Suprapubic skin (tissue), 4 donors: Measurements from ENCODE around the gene CLIC4.

Experiments used
- CTCF ChIP-seq, 2 donors: fragments of 200-600 bp in 1 of 2; fragments of 450-650 bp in 1 of 2; sonication (generic) in 1 of 2; IDR thresholded peaks; one replicate each; pipeline ENCODE4 v1.5.1; 2016 to 2019; ENCODE audit warnings: antibody characterized with exemption in 2 of 2, mild to moderate bottlenecking in 1 of 2, moderate library complexity in 1 of 2
- EP300 ChIP-seq: sonication (generic); formaldehyde crosslinking; IDR thresholded peaks from one replicate; pipeline ENCODE4 v1.6.1; 2017; ENCODE audit warnings: antibody characterized with exemption
- POLR2A ChIP-seq, 2 donors: fragments of 450-650 bp; IDR thresholded peaks; one replicate each; pipeline ENCODE4 v1.6.1; 2017; ENCODE audit warnings: antibody characterized with exemption in 2 of 2, mild to moderate bottlenecking in 2 of 2, moderate library complexity in 2 of 2
- POLR2AphosphoS5 ChIP-seq, 3 donors: sonication (generic); formaldehyde crosslinking; IDR thresholded peaks; one replicate each; pipeline ENCODE4 v1.6.1; 2017; ENCODE audit warnings: antibody characterized with exemption in 3 of 3

DNA sequence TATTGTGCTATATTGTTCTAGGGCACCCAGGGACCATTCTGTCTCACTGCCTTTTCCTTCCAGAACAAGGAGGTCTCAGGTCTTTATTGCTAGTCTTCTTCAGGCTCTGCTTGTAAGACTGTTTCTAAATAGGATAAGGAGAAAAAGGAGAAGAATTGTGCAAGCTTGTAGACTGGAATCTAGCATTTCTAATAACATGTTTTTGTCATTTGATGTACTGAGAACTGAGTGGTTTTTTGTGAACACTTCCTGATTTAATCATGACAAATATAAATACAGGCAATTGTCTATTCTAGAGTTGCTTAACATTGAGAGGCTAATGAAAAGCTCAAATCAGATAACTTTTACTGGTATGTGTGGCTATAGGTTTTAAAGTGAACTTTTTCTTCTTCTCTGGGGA lies 77.6 kb downstream of the CLIC4 start:
- no peak for TF ChIP-seq CTCF (IDR thresholded peaks at IDR 0.05)
- no peak for TF ChIP-seq EP300
- TF ChIP-seq POLR2AphosphoS5 (IDR thresholded peaks at IDR 0.05): no peak
- no peak for TF ChIP-seq POLR2A (IDR thresholded peaks at IDR 0.05)
